Common myeloid progenitor, CD34-positive (primary cell): ENCODE results near the gene COL9A3.

ENCODE experiments used
- CTCF ChIA-PET: fragments of 350-600 bp; sonication (Branson Sonifier 250); formaldehyde crosslinking; loops from one replicate; lab custom pipeline; 2021; ENCODE audit warnings: antibody characterized with exemption; lab: Charles Lee
- POLR2A ChIA-PET: fragments of 350-600 bp; sonication (Branson Sonifier 250); formaldehyde crosslinking; loops from one replicate; lab custom pipeline; 2021; ENCODE audit warnings: antibody characterized with exemption; lab: Charles Lee
- DNase-seq, 3 donors: peaks; one replicate each; pipeline versions ENCODE4 v3.0.0 to v3.0.0-alpha.2; 2013
- H3K27ac ChIP-seq, 2 experiments: 1 replicate in 1 of 2; 2 replicates in 1 of 2; pipeline ENCODE4 v1.7.0; 2013; ENCODE audit warnings: inconsistent platforms in 2 of 2, low read length in 2 of 2, mild to moderate bottlenecking in 2 of 2, low read depth in 1 of 2, moderate library complexity in 1 of 2; ENCODE audit not compliant: severe bottlenecking in 2 of 2, insufficient read depth in 1 of 2, poor library complexity in 1 of 2
- H3K27me3 ChIP-seq, 5 experiments: replicated peaks in 2 of 5; 1 replicate in 3 of 5; 2 replicates in 2 of 5; pipeline versions ENCODE4 v1.6.1 to v1.7.0; 2013; ENCODE audit warnings: low read length in 4 of 5, mild to moderate bottlenecking in 2 of 5, moderate library complexity in 2 of 5, inconsistent platforms in 1 of 5; ENCODE audit not compliant: insufficient read depth in 5 of 5, control insufficient read depth in 4 of 5
- H3K36me3 ChIP-seq, 4 experiments: 1 replicate in 2 of 4; 2 replicates in 2 of 4; pipeline versions ENCODE4 v1.6.1 to v1.7.0; 2013; ENCODE audit warnings: low read length in 3 of 4, control low read depth in 1 of 4, mild to moderate bottlenecking in 1 of 4; ENCODE audit not compliant: control insufficient read depth in 4 of 4, insufficient read depth in 4 of 4
- H3K4me1 ChIP-seq, 4 experiments: 1 replicate in 3 of 4; 2 replicates in 1 of 4; pipeline versions ENCODE4 v1.6.1 to v1.7.1; 2013; ENCODE audit warnings: low read length in 3 of 4, mild to moderate bottlenecking in 3 of 4, control low read depth in 1 of 4, inconsistent platforms in 1 of 4, moderate library complexity in 1 of 4; ENCODE audit not compliant: control insufficient read depth in 4 of 4, insufficient read depth in 4 of 4; ENCODE audit errors: control extremely low read depth in 1 of 4
- H3K4me3 ChIP-seq, 7 experiments: 1 replicate in 4 of 7; 2 replicates in 3 of 7; pipeline versions ENCODE4 v1.5.1 to v1.7.0; 2013; ENCODE audit warnings: mild to moderate bottlenecking in 7 of 7, low read length in 6 of 7, moderate library complexity in 6 of 7, inconsistent platforms in 2 of 7, low read depth in 2 of 7, control low read depth in 1 of 7; ENCODE audit not compliant: insufficient read depth in 4 of 7, control insufficient read depth in 1 of 7; ENCODE audit errors: extremely low read depth in 1 of 7
- H3K9me3 ChIP-seq, 5 experiments: 1 replicate in 4 of 5; 2 replicates in 1 of 5; pipeline versions ENCODE4 v1.6.1 to v1.7.1; 2013; ENCODE audit warnings: low read length in 4 of 5, mild to moderate bottlenecking in 2 of 5, inconsistent platforms in 1 of 5, low read depth in 1 of 5, moderate library complexity in 1 of 5; ENCODE audit not compliant: control insufficient read depth in 4 of 5, insufficient read depth in 2 of 5; ENCODE audit errors: control extremely low read depth in 1 of 5
- WGBS: methylation state at CpG from one replicate; pipeline ENCODE4 v1.1.5; 2013; ENCODE audit not compliant: insufficient coverage; 5-methylcytosine and 5-hydroxymethylcytosine counted together

Gene COL9A3

DNA sequence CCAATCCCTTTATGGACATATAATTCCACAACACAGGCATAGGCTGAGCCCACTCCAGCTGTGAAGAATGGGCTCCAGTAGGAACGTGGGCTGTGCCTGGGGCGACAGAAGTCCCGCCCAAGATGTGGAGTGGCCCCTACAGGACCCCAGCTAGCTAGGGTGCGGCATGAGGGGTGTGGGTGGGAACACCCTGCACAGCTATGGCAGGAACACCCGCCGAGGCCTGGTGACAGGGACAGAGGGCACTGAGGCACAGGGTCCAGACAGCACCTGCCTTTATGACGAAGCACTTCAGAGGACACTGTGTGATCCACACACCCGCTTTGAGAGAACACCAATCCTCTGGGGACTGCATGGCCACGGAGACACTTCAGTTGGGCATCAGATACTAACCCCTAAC, 73.0 kb downstream of the COL9A3 start:
- DNase-seq, result no peak
- Histone ChIP-seq H3K9me3 (no peaks in the 10 kb centered on the region), H3K4me1 (peaks cover 0 to 8% (median 2%) of the 10 kb centered on the region in 4 experiments), H3K36me3 (peaks cover 28 to 94% (median 80%) of the 10 kb centered on the region in 4 experiments), H3K4me3 (no peak overlapping the region), H3K27me3 (no peaks in the 10 kb centered on the region), H3K27ac (no peak overlapping the region)
- CTCF ChIA-PET, result interaction anchor here (1.0 to 3.1 kb wide), 11 partner anchors 10 to 70 kb away, joined by 3 to 15 read pairs (median 5); no protein-coding TSS in a partner anchor
- 97% methylated on average over 9 of the region's 9 CpGs for WGBS
- POLR2A ChIA-PET, result interaction anchor here (1.0 kb wide), 1 partner anchor 8 kb away, joined by 4 read pairs; no protein-coding TSS in a partner anchor

- 96% methylated on average over 3 of the region's 7 CpGs for WGBS
- ChIA-PET CTCF (interaction anchor here (0.9 to 3.1 kb wide), 8 partner anchors 9 to 69 kb away, joined by 4 to 15 read pairs (median 6); no protein-coding TSS in a partner anchor), POLR2A (no interaction called here)
- Histone ChIP-seq H3K9me3 (no peaks in the 10 kb centered on the region), H3K27me3 (no peaks in the 10 kb centered on the region), H3K4me3 (no peak overlapping the region), H3K36me3 (peaks cover 28 to 98% (median 83%) of the 10 kb centered on the region in 4 experiments), H3K27ac (no peak overlapping the region), H3K4me1 (peaks cover 0 to 8% (median 2%) of the 10 kb centered on the region in 4 experiments)
- no peak for DNase-seq
Observed at GRCh38 chr20:62890444-62890843, 73.6 kb downstream of the COL9A3 start.
